HG03378 (cell line): ENCODE results near the gene SDC3.

ENCODE experiments used
- ATAC-seq: cut with Tn5 transposase; IDR thresholded peaks from one replicate; pipeline ENCODE4 v1.9.1; 2021; ENCODE audit warnings: mild to moderate bottlenecking, moderate library complexity; ENCODE audit not compliant: unreplicated experiment

SDC3 gene

GRCh38 chr1:30823969-30824735, 84.4 kb downstream of the SDC3 start:
- ATAC-seq = peak; percentile 77

GRCh38 chr1:30823627-30823968, 85.0 kb downstream of the SDC3 start:
- no peak for ATAC-seq

- no peak for ATAC-seq
Measured at GRCh38 chr1:30822966-30823581, 85.5 kb downstream of the SDC3 start.

GRCh38 chr1:30822006-30822405, 86.6 kb downstream of the SDC3 start:
- ATAC-seq = no peak

- no peak for ATAC-seq
Measured at GRCh38 chr1:30820299-30820698, 88.3 kb downstream of the SDC3 start.
